GM12875 (cell line): Measurements from ENCODE around the gene ARHGAP12.
"Not testable (repeated sequence)": the region's sequence is repeated elsewhere in the genome, so short reads cannot be mapped to it uniquely, and the experiment has no call there.

ENCODE experiments used
- H3K4me3 ChIP-seq: one replicate; pipeline ENCODE4 v1.5.1; 2011; ENCODE audit warnings: low read depth, low read length, control low read depth
- TF ChIP-seq, protein P1 (sequence below): IDR thresholded peaks from 2 replicates; pipeline ENCODE4 v1.5.1; 2011; ENCODE audit warnings: low read depth, mild to moderate bottlenecking, control low read depth, inconsistent platforms, low read length, moderate library complexity, borderline replicate concordance; ENCODE audit not compliant: insufficient read depth

Gene ARHGAP12

DNA sequence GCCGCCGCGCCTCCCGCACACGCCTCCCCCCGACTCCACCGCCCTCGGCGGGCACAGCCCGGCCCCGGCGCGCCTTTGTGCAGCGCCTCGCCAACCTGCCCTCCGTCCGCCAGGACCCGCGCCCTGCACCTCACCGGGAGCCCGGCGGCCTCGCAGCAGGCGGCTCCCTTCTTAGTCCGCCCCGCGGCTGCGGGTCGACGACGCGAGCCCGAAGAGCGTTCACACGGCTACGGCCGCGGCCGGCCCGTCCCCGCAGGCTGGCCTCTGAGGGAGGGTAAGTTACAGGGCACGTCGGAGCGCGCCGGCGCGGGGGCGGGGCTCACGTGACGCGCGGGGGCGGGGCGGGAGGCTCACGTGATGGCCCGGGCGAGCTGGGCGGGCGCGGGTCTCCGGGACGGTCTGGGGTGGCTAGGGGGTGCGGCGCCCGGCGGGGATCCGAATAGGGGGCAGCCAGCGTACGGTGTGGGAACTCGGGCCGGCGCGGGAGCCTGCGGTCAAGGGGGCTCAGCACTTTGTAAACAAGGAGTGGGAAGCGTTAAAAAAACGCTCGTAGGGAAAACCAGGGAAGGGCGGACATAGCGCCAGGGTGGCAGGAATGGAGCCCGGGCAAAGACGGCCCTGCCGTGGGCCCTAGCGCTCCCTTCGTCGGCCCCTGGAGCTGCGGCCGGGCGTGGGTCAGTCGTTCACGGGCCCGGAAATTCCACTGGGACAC, at the start of gene ARHGAP12:
Gene ARHGAP12 (minus strand): TSS at position 283 of the 712 bp plus-strand sequence. CDS start 19,976 bp downstream, outside the sequence.
- TF ChIP-seq, protein P1, sequence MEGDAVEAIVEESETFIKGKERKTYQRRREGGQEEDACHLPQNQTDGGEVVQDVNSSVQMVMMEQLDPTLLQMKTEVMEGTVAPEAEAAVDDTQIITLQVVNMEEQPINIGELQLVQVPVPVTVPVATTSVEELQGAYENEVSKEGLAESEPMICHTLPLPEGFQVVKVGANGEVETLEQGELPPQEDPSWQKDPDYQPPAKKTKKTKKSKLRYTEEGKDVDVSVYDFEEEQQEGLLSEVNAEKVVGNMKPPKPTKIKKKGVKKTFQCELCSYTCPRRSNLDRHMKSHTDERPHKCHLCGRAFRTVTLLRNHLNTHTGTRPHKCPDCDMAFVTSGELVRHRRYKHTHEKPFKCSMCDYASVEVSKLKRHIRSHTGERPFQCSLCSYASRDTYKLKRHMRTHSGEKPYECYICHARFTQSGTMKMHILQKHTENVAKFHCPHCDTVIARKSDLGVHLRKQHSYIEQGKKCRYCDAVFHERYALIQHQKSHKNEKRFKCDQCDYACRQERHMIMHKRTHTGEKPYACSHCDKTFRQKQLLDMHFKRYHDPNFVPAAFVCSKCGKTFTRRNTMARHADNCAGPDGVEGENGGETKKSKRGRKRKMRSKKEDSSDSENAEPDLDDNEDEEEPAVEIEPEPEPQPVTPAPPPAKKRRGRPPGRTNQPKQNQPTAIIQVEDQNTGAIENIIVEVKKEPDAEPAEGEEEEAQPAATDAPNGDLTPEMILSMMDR = no peak

GRCh38 chr10:31978156-31978483, 49.5 kb upstream of the ARHGAP12 start:
- TF ChIP-seq, protein P1 = no peak
- H3K4me3 ChIP-seq = no peak overlapping the region

More for the DNA sequence above, at the start of gene ARHGAP12:
- H3K4me3 ChIP-seq = peak within 1 kb of the TSS; percentile 93

GRCh38 chr10:31977440-31978155, 49.0 kb upstream of the ARHGAP12 start:
- H3K4me3 ChIP-seq = no peak overlapping the region
- TF ChIP-seq, protein P1 = no peak

- TF ChIP-seq, protein P1 = no peak
- H3K4me3 ChIP-seq = no peak overlapping the region
Observed at GRCh38 chr10:31975157-31975765, 46.6 kb upstream of the ARHGAP12 start.

- H3K4me3 ChIP-seq = no peak overlapping the region
- TF ChIP-seq, protein P1 = no peak
Observed at GRCh38 chr10:31974434-31975124, 45.9 kb upstream of the ARHGAP12 start.

GRCh38 chr10:31972519-31973041, 43.9 kb upstream of the ARHGAP12 start:
- no peak overlapping the region for H3K4me3 ChIP-seq
- TF ChIP-seq, protein P1 = no peak

- not testable (repeated sequence) for H3K4me3 ChIP-seq
Observed at GRCh38 chr10:31969847-31970246, 41.2 kb upstream of the ARHGAP12 start.
